ENCODE data around the gene KIAA0408.
A peak's percentile ranks its signal among the peaks of the same experiment; 100 is the strongest.
"Not testable (repeated sequence)": the region's sequence is repeated elsewhere in the genome, so short reads cannot be mapped to it uniquely, and the experiment has no call there.

The KIAA0408 gene

DNA sequence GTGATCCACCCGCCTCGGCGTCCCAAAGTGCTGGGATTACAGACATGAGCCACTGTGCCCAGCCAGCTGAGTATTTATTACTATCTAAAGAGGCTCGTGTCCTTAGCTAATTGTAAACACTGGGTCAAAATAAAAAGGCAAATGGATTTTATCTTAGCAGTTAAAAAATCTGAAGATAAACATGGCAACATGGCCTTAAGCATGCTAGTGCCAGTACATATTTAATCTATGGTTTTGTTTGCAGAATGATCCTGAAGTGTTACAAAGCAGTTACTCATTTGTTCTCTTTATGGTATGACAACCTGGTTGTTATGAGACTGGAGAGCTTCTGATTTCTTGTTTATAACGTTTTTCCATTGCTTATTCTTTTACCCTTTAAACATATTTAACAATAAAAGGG lies 3.9 kb upstream of the KIAA0408 start:
- no peak for DNase-seq (ENCODE audit: low spot score)

DNA sequence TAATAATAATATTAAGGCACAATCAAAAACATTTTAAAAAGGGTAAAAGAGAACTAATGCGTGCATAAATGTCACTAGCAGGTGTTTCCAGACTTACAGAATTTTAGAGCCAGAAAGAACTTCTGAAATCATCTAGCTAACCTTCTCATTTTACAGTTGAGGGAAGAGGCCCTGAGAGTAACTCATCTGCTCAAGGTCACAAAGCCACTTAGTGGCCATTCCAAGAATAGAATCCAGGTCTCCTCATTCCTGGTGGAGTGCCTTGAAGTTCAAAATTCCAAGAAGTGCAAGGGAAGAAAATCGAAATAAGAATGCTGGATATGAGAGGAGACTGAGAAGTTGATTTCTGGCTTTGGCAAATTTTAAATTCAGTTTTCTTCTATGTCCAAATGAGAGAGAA lies 3.2 kb upstream of the KIAA0408 start:
- DNase-seq (ENCODE audit: low spot score), result no peak

DNA sequence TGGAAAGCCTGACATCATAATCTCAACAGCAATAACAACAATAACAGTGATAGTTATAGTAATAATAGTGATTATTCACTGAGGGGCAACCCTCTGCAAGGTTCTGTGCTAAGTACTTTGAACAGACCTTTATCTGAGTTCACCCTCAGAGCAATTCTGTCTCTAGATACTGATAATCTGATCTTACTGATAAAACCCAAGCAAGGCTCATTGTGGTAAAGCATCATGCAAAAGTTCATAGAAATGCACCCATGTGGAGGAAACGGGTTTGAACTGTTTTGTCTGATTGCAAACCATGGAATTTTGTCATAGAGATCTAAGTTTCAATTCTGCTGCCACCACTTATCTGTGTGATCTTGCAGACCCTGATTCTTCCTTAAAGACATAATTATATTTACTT lies 1.3 kb upstream of the KIAA0408 start:
- DNase-seq (ENCODE audit: low spot score), result peak; percentile 13

DNA sequence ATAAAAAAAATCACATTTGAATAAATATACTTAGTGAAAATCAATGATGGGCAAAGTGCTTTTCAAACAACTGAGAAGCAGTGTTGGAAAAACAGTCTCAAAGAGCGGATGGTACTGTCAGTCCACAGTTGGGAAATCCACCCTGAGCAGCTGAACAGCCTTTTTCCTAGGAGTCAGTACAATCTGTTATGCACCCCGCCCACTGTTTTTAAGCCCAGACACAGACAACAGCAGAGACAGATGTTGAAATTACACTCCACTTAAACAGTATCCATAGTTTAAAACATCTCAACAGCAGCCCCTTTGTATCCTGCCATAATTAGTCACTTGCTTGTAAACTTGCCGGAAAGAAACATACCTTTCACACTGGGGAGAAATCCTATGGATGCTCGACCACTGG lies 372 bp downstream of the KIAA0408 start:
- no peak for DNase-seq (ENCODE audit: low spot score)

DNA sequence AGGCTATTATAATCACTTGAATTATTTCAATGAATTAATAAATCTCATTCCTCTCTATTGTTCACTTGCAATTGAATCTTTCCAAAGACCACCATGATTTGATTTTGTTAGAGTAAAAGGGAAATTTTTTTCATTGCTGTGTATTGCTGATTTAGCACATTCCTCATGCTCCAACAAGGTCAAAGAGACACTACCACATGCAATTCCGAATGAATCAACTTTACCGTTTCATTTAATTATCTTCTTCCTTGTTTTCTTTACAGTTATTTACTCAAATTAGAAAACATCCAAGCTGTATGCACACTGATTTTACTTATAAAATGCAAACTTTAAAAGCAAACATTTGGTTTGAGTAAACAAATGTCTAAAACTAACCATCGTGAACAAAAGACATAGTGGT lies 967 bp downstream of the KIAA0408 start:
- DNase-seq (ENCODE audit: low spot score), result no peak

DNA sequence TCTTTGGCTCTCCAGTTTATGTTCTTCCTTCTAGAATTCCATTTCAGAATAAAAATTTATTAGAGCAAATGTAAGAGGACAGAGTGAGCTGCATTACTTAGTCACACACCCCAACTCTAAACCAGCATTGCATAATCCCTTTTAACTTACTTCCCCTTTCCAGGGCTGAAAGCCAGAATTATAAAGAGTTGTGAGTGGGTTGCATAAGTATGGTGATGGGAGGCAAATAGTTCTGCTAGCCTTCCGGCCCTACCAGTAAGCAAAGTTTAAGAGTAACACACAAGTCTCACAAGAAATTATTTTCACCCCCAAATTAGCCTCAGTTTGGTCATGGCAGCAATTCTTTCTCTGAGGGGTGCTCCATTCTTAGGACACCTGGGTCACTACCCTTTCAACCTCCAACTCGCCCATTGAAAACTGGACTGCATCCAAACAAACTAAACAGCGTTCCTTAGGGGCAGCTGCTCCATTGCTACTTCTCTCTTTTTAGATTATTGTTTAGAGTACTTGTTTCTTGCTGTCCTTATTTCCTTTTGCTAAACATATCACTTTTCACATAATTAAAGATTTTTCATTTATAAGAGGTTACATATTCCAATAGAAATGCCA lies 1.6 kb downstream of the KIAA0408 start:
- no peak for DNase-seq (ENCODE audit: low spot score)

DNA sequence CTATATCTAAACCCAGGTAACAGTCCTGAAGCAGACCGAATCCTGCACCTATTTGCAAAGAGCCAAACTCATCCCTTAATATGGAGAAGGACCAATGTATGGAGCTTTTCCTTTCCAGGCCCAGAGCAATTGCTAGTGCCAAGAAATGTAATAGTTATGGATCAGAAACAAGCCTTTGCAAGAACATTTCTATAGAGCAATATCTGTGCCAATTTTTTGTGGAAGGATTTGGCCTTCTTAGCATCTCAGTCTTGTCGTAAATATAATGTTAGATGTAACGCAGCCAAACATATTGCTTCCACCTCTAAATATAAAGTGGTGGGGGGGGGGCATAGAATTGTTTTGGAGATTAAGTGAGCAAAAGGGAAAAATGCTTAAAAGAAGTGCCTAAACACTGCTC lies 2.7 kb downstream of the KIAA0408 start:
- no peak for DNase-seq (ENCODE audit: low spot score)

DNA sequence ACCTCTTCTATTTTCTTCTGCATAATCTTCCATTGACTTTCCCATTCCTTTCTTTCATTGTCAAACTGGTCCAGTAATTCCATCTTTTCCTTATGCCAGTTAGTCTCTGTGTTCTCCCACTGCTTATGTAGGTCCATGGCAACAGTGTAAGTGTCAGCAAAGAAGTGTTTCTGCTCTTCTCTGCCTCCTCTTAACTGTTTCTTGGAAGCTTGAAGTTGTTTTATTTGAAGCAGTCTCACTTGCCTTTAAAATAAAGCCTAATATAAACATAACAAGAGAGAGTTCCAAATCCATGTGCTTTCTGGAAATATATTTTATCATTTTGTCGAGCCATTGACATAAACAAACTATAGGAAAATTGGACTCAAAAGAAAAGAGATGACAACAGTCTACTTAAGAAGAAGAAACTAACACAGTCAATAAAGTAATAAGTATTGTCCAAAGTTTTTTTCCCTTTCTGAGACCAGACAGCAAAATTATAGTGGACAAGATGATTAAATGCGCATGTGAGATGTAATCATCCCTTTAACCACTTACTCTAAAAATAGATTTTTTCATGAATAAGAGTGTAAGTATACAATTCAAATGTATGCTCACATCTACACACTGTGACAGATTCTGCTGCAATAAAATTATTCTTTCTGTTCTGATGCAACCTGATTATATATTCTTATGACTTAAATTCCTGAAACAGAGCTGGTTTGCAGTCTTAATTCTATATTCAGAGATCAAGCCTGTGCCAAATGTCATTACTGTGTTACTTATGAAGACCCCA lies 5.2 kb downstream of the KIAA0408 start:
- no peak for DNase-seq (ENCODE audit: low spot score)

DNA sequence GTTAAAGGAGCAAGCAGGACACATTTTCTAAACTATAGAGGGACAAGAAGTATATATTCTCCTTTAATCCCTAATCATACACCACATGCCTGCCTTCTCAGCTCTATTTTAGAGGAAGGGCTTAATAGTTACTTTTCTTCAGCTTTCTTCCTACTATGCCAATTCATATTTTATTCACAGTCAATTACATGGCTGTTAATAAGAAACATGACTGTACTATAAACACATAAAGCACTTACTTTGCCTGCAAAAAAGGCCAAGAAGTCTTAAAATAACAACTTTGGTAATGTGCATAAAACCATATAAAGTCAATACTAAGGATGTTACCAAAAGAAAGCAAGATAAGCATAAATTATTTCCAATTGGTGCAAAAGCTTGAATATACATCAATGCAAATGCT lies 6.4 kb downstream of the KIAA0408 start:
- no peak for DNase-seq (ENCODE audit: low spot score)

DNA sequence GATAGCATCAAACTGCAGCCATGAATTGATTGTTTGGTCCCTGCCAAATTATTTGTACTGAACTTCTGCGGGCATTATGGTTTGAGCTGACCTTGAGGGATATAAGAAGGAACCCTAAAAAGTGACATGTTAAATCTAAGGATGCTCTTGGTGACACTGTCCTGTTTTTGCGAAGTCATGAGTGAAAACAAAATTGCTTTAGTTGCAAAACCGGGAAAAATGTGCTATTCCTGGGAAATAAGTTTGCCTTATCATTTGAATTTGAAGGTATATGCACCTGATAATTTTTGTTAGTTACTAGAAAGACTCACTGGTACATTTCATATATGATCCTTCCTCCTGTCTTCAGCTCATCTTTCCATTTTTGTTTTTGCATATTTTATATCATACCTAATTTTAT lies 7.8 kb downstream of the KIAA0408 start:
- no peak for DNase-seq (ENCODE audit: low spot score)

DNA sequence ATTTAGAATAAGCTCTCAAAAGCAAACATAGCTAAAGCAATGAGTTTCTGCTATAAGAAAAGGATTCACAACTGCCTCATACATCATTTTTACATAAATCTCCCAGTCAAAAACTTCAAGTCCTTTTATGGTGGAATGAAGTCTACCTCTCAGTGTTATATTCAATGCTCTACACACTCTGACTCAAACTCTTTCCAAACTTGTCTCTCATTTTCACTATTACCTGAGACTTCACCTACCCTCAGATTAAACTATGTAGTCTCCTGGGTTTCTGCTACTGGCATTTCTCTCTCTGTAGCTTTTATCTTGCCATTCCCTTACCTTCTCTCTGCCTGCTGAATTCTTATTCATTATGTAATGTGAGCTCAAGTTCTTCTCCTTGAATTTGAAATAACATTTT lies 11.4 kb downstream of the KIAA0408 start:
- no peak for DNase-seq (ENCODE audit: low spot score)

DNA sequence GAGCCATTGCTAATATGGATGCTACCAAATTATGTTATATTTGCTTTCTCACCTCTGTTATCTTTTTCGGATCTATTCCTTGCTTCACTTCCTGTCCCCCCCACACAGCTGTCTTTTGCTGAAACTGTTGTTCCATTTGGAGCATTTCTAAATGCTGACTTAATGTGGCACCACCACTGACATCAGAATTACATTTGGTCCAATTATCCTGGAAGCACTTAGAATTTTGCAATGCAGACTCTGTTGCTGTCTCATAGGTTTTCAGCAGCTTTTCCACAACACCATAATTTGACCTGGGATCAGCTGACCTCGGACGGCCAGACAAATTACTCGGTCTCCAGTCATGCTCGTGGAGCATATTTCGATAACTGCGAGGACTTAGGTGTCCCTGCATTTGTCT lies 12.8 kb downstream of the KIAA0408 start:
- no peak for DNase-seq (ENCODE audit: low spot score)

DNA sequence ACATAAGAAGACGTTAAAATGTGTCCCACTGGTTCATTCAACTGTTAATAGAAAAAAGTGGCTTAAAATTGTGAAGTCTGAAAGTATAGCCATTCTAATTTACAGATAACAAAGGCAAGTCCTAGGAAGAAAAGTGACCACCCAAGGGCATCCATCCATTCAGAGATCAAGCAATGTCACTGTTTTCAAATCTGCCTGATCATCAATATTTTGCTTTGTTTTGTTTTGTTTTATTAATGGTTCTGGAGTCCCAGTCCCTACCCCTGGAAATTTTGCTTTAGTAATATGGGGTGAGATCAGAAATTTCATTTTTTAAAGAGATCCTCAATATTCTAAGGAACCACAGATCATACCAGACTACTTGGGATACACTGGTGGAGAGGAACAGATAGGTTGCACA lies 17.3 kb downstream of the KIAA0408 start:
- DNase-seq (ENCODE audit: low spot score), result no peak

DNA sequence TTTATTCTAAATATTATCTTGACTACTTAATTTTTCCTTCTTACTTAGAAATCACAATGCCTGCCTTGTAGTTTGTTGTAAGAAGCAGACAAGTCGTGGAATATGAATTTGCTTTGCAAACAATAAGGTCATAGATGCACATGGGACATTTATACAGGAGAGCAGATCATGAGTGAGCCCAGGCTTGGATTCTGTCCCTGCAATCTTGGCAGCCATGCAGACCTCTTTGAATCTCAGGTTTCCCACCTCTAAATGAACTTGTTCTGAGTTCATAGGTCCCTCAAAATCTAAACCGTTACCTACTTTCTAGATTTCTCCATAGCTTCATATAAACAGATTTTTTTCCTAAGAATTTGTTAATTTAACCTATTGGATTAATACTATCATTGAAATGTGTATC lies 19.5 kb downstream of the KIAA0408 start:
- DNase-seq (ENCODE audit: low spot score), result no peak

DNA sequence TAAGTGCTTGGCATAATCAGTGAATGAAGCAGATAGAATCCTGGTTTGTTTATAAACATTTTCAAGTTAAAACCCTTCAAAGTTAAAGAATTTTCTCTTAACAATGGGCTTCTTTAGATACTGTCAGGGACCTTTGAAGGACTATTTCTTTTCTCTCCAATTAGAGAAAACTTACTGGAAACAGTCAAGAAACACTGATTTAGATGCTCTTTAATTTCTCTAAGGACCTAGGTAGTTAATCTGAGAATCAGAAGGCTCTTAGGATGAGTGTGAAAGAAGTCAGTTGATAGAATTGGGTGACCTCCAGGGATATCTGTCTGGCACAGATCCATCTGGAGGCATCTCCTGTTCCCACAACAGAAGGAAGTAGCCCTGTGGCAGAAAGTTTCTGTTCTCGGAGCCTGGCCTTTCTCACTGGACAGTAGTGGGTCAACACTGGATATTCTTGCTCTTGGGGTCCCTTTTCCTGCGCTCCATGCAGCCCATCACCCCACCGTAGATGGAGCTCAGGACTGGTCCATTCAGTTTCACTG lies 22.5 kb downstream of the KIAA0408 start:
- no peak for DNase-seq (ENCODE audit: low spot score)

DNA sequence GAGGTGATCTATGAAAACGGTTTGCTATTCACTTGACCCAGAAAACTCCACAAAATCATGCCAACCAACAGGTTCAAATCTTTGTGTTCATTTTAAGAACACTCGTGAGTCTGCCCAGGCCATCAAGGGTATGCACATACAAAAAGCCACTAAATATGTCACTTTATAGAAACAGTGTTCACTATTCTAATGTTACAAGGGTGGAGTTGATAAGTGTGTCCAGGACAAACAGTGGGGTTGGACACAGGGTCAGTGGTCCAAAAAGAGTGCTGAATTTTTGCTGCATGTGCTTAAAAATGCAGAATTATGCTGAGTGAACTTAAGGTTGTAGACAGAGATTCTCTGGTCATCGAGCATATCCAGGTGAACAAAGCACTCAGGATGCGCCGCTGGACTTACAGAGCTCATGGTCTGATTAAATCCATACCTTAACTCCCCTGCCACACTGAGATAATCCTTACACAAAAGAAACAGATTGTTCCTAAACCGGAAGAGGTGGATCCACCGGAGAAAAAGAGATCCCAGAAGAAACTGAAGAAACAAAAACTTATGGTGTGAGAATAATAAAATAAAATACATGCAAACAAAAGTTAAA lies 23.5 kb downstream of the KIAA0408 start:
- no peak for DNase-seq (ENCODE audit: low spot score)

DNA sequence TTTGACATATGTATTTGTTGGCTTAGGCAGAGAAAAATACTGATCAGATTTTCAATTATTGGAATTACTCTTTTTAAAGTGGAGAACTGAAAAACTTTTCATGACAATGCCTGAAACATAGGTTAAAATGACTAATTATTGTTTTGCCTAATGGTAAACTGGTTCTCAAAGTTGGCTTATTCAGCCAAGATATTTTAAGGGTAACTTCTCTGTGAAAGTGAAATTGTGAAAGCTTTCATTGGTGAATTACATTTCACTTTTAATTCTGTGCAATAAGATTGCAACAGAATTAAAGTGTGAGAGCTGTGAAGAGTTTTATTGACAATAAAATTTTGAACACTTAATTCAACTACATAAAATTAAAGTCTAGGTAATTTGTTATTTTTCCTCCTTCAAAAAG lies 24.5 kb downstream of the KIAA0408 start:
- no peak for DNase-seq (ENCODE audit: low spot score)

DNA sequence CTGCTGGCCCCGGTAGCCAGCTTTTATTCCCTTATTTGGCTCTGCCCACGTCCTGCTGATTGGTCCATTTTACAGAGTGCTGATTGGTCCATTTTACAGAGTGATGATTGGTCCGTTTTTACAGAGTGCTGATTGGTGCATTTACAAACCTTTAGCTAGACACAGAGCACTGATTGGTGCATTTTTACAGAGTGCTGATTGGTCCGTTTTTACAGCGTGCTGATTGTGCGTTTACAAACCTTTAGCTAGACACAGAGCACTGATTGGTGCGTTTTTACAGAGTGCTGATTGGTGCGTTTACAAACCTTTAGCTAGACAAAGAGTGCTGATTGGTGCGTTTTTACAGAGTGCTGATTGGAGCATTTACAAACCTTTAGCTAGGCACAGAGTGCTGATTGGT lies 30.6 kb downstream of the KIAA0408 start:
- not testable (repeated sequence) for DNase-seq (ENCODE audit: low spot score)

DNA sequence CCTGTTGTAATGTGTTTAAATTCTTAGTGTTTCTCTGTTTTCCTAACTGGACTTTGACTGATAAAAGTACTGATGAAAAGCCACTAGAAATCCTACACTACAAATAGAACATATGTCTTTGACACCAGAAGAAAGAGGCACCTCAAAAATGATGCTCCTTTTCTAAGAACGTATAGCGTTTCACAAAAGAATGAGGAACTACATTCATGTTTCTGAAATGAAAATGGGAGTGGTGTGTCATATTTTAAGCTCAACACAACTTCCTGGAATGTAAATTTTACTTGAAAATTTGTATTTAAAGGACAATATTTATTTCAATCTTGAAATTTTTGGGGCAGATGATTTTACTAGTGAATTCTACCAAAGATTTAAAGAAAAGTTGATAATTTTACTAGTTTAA lies 35.3 kb downstream of the KIAA0408 start:
- no peak for DNase-seq (ENCODE audit: low spot score)

DNA sequence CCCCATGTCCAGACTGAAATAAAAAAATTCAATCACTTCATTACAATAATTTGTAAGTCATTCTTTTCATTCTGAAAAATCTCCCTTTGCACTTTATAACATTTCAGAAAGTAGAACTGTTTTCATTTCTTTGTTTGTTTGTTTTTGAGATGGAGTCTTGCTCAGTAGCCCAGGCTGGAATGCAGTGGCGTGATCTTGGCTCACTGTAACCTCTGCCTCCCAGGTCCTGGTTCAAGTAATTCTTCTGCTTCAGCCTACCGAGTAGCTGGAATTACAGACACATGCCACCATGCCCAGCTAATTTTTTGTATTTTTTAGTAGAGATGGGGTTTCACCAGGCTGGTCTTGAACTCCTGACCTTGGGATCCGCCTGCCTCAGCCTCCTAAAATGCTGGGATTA lies 38.0 kb downstream of the KIAA0408 start:
- DNase-seq (ENCODE audit: low spot score), result not testable (repeated sequence)

DNA sequence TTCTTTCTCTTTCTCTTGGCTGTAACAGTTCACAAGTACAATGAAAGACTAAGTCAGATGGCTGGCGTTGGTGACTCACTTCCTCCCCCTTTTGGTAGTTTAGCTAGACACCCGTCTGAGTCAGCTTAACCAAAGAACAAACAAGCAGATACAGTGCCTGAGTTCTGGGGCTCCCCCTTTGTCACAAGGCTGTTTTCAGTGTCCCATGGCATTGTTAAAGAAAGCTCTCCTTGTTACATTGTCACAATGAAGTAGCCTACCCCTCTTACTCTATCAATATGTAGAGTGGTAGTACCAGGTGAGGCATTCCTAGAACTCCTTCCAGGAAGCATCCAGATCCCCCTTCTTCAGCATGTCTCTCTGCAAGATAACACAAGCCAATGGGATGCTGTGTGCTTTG lies 38.6 kb downstream of the KIAA0408 start:
- DNase-seq (ENCODE audit: low spot score), result peak; percentile 92

DNA sequence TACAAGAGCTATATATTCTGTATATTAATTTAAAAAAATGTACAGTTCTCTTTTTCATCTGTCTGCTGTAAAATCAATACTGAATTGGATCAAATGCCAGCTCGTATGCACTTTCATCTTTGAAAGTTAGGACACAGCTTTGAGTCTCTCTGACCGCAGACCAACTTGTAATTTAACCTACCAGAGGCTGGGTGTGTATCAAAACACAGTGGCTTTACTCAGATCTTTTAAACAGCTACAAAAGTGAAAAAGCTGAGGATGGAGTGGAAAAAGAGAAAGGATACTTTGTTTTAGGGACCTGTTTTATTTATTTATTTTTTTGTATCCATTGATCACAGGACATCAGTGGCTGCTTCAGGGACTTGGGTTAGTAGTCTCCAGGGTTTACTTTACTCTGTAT lies 44.1 kb downstream of the KIAA0408 start:
- no peak for DNase-seq (ENCODE audit: low spot score)

DNA sequence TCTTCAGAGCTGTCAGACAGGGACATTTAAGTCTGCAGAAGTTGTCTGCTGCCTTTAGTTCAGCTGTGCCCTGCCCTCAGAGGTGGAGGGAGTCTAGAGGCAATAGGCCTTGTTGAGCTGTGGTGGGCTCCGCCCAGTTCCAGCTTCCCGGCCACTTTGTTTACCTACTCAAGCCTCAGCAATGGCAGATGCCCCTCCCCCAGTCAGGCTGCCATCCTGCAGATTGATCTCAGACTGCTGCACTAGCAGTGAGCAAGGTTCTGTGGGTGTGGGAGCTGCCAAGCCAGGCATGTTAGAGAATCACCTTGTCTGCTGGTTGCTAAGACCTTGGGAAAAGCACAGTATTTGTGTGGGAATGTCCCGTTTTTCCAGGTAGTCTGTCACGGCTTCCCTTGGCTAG lies 46.1 kb downstream of the KIAA0408 start:
- DNase-seq (ENCODE audit: low spot score), result not testable (repeated sequence)

Data from activated CD4-positive, alpha-beta T cell treated with anti-CD3 and anti-CD28 coated beads, Interleukin-2, Interleukin-4, amounts not matched to agents 100 ng/mL and 50 ng/mL, durations not matched to agents 16 hours and 8 hours (primary cell).